ENCODE results near the gene OGFOD2. TPM values are rescaled to one million over a fixed set of nuclear protein-coding genes. Genes with fewer than 3 reads are reported as not detected.
A peak's percentile ranks its signal among the peaks of the same experiment; 100 is the strongest.

The OGFOD2 gene
- total RNA-seq, 1 donor from 2014 or later = 22.8 TPM

- ATAC-seq (ENCODE audit: low read depth) (no peak), DNase-seq (no peak)
- ChIA-PET CTCF (interaction anchor here (0.8 to 11.6 kb wide), 4 partner anchors 69 to 159 kb away, joined by 3 to 145 read pairs (median 20); no protein-coding TSS in a partner anchor), POLR2A (interaction anchor here (0.6 to 6.7 kb wide), 4 partner anchors 47 to 87 kb away, joined by 3 to 47 read pairs (median 5); partner anchors contain the start of gene VPS37B)
- H3K27me3 Mint-ChIP-seq = no peaks in the 10 kb centered on the region
- intact Hi-C loops (cut with micrococcal nuclease) = no loop called here
- peaks cover 38% of the 10 kb centered on the region for H3K4me1 Mint-ChIP-seq
- H3K4me3 Mint-ChIP-seq = no peak overlapping the region
- no peaks in the 10 kb centered on the region for H3K36me3 Mint-ChIP-seq (ENCODE audit: low read depth)
- H3K9me3 Mint-ChIP-seq = no peaks in the 10 kb centered on the region
- no peak for TF ChIP-seq CTCF (IDR thresholded peaks at IDR 0.05)
- H3K27ac Mint-ChIP-seq = no peak overlapping the region
Observed at GRCh38 chr12:122949816-122950675, 25.0 kb upstream of the OGFOD2 start.

GRCh38 chr12:122951406-122951805 lies 23.6 kb upstream of the OGFOD2 start:
- peaks cover 32% of the 10 kb centered on the region for H3K4me1 Mint-ChIP-seq
- no peaks in the 10 kb centered on the region for H3K27me3 Mint-ChIP-seq
- no peak overlapping the region for H3K27ac Mint-ChIP-seq
- ATAC-seq (ENCODE audit: low read depth) = no peak
- H3K9me3 Mint-ChIP-seq = no peaks in the 10 kb centered on the region
- H3K36me3 Mint-ChIP-seq (ENCODE audit: low read depth) = no peaks in the 10 kb centered on the region
- POLR2A ChIA-PET = interaction anchor here (0.7 kb wide), 1 partner anchor 71 kb away, joined by 3 read pairs; no protein-coding TSS in a partner anchor
- TF ChIP-seq CTCF (IDR thresholded peaks at IDR 0.05) = no peak
- DNase-seq = no peak
- CTCF ChIA-PET = interaction anchor here (0.6 to 11.6 kb wide), 5 partner anchors 62 to 158 kb away, joined by 3 to 145 read pairs (median 25); no protein-coding TSS in a partner anchor
- H3K4me3 Mint-ChIP-seq = no peak overlapping the region
- intact Hi-C loops (cut with micrococcal nuclease) = no loop called here

- H3K36me3 Mint-ChIP-seq (ENCODE audit: low read depth) = no peaks in the 10 kb centered on the region
- intact Hi-C loops (cut with micrococcal nuclease) = loop anchor here (1.0 to 2.0 kb wide), 5 partner anchors 72 to 315 kb away; no protein-coding TSS in a partner anchor
- ChIA-PET CTCF (interaction anchor here (0.6 to 11.6 kb wide), 17 partner anchors 63 to 316 kb away, joined by 3 to 145 read pairs (median 4); no protein-coding TSS in a partner anchor), POLR2A (interaction anchor here (0.5 to 1.7 kb wide), 8 partner anchors 22 to 159 kb away, joined by 3 to 8 read pairs (median 4); partner anchors contain the start of gene OGFOD2)
- H3K4me3 Mint-ChIP-seq = no peak overlapping the region
- H3K27me3 Mint-ChIP-seq = no peaks in the 10 kb centered on the region
- peak overlapping the region; percentile 18 for H3K27ac Mint-ChIP-seq
- DNase-seq (peak; percentile 60), ATAC-seq (ENCODE audit: low read depth) (peak; percentile 96)
- peak; percentile 79 for TF ChIP-seq CTCF (IDR thresholded peaks at IDR 0.05)
- no peaks in the 10 kb centered on the region for H3K9me3 Mint-ChIP-seq
- peaks cover 24% of the 10 kb centered on the region for H3K4me1 Mint-ChIP-seq
Observed at GRCh38 chr12:122951979-122952892, 22.8 kb upstream of the OGFOD2 start.

- Mint-ChIP-seq H3K4me1 (peaks cover 12% of the 10 kb centered on the region), H3K4me3 (no peak overlapping the region), H3K36me3 (ENCODE audit: low read depth) (no peaks in the 10 kb centered on the region), H3K27me3 (no peaks in the 10 kb centered on the region), H3K9me3 (no peaks in the 10 kb centered on the region), H3K27ac (no peak overlapping the region)
- CTCF ChIA-PET = interaction anchor here (1.1 to 11.6 kb wide), 4 partner anchors 83 to 163 kb away, joined by 3 to 145 read pairs (median 6); no protein-coding TSS in a partner anchor
- ATAC-seq (ENCODE audit: low read depth) = no peak
- no peak for TF ChIP-seq CTCF (IDR thresholded peaks at IDR 0.05)
- intact Hi-C loops (cut with micrococcal nuclease) = no loop called here
- POLR2A ChIA-PET = interaction anchor here (0.6 to 0.7 kb wide), 4 partner anchors 11 to 349 kb away, joined by 3 to 4 read pairs (median 3); partner anchors contain the start of gene ABCB9
- no peak for DNase-seq
Observed at GRCh38 chr12:122955156-122955555, 19.9 kb upstream of the OGFOD2 start.

Measured in activated B cell treated with CpG ODN at 0.5 μM for 24 hours (primary cell).